Mesenchymal stem cell (in vitro differentiated cells and primary cell): ENCODE measurements around the gene CFAP100.

ENCODE experiments used
- DNase-seq: peaks from one replicate; pipeline ENCODE4 v3.0.0-alpha.2; 2013
- H2AFZ ChIP-seq: one replicate; pipeline ENCODE4 v1.6.1; 2013; ENCODE audit warnings: low read depth, mild to moderate bottlenecking, control low read depth, inconsistent platforms, low read length, moderate library complexity
- H2AK5ac ChIP-seq: 2 replicates; pipeline ENCODE4 v1.6.1; 2013; ENCODE audit warnings: low read length, moderate library complexity, mild to moderate bottlenecking, inconsistent platforms; ENCODE audit not compliant: severe bottlenecking
- H2BK120ac ChIP-seq: one replicate; pipeline ENCODE4 v1.6.1; 2013; ENCODE audit warnings: low read depth, mild to moderate bottlenecking, inconsistent platforms, low read length, moderate library complexity
- H2BK12ac ChIP-seq, 2 experiments: one replicate each; pipeline ENCODE4 v1.6.1; 2013; ENCODE audit warnings: inconsistent platforms in 2 of 2, low read length in 2 of 2, mild to moderate bottlenecking in 2 of 2, moderate library complexity in 2 of 2, control low read depth in 1 of 2
- H2BK15ac ChIP-seq: one replicate; pipeline ENCODE4 v1.6.1; 2013; ENCODE audit warnings: mild to moderate bottlenecking, low read depth, inconsistent platforms; ENCODE audit not compliant: poor library complexity, severe bottlenecking
- H2BK5ac ChIP-seq: 2 replicates; pipeline ENCODE4 v1.6.1; 2013; ENCODE audit warnings: low read depth, mild to moderate bottlenecking, low read length, control low read depth, inconsistent platforms; ENCODE audit not compliant: poor library complexity, severe bottlenecking
- H3K14ac ChIP-seq, 2 experiments: one replicate each; pipeline ENCODE4 v1.6.1; 2013; ENCODE audit warnings: inconsistent platforms in 2 of 2, low read length in 2 of 2, control low read depth in 1 of 2, mild to moderate bottlenecking in 1 of 2, moderate library complexity in 1 of 2
- H3K18ac ChIP-seq, 2 experiments: one replicate each; pipeline ENCODE4 v1.6.1; 2013; ENCODE audit warnings: inconsistent platforms in 2 of 2, low read length in 2 of 2, control low read depth in 1 of 2, low read depth in 1 of 2, mild to moderate bottlenecking in 1 of 2
- H3K23ac ChIP-seq, 2 experiments: one replicate each; pipeline ENCODE4 v1.6.1; 2013; ENCODE audit warnings: inconsistent platforms in 2 of 2, low read length in 2 of 2, mild to moderate bottlenecking in 2 of 2, moderate library complexity in 2 of 2, control low read depth in 1 of 2
- H3K27ac ChIP-seq: 2 replicates; pipeline ENCODE4 v1.5.1; 2013; ENCODE audit warnings: mild to moderate bottlenecking, moderate library complexity, low read length, control low read depth, inconsistent platforms; ENCODE audit not compliant: poor library complexity, severe bottlenecking
- H3K27me3 ChIP-seq, 2 experiments: 2 replicates each; pipeline versions ENCODE4 v1.6.1 to v1.7.0; 2013; ENCODE audit warnings: low read length in 2 of 2, mild to moderate bottlenecking in 2 of 2, moderate library complexity in 2 of 2, control low read depth in 1 of 2, inconsistent platforms in 1 of 2; ENCODE audit not compliant: control insufficient read depth in 1 of 2, insufficient read depth in 1 of 2
- H3K36me3 ChIP-seq, 2 experiments: 2 replicates each; pipeline versions ENCODE4 v1.6.1 to v1.7.0; 2013; ENCODE audit warnings: low read length in 2 of 2, control low read depth in 1 of 2, inconsistent platforms in 1 of 2, low read depth in 1 of 2, mild to moderate bottlenecking in 1 of 2; ENCODE audit not compliant: insufficient read depth in 2 of 2, control insufficient read depth in 1 of 2
- H3K4ac ChIP-seq, 2 experiments: one replicate each; pipeline ENCODE4 v1.6.1; 2013; ENCODE audit warnings: inconsistent platforms in 2 of 2, low read length in 2 of 2, mild to moderate bottlenecking in 2 of 2, moderate library complexity in 2 of 2, control low read depth in 1 of 2, low read depth in 1 of 2
- H3K4me1 ChIP-seq: 2 replicates; pipeline ENCODE4 v1.6.1; 2013; ENCODE audit warnings: low read depth, low read length, control low read depth; ENCODE audit not compliant: control insufficient read depth, insufficient read depth
- H3K4me2 ChIP-seq: 2 replicates; pipeline ENCODE4 v1.6.1; 2013; ENCODE audit warnings: low read length, mild to moderate bottlenecking, inconsistent platforms; ENCODE audit not compliant: poor library complexity, severe bottlenecking
- H3K4me3 ChIP-seq, 2 experiments: 2 replicates each; pipeline versions ENCODE4 v1.5.1 to v1.7.0; 2013; ENCODE audit warnings: low read length in 2 of 2, mild to moderate bottlenecking in 2 of 2, control low read depth in 1 of 2, low read depth in 1 of 2; ENCODE audit not compliant: insufficient read depth in 1 of 2
- H3K79me1 ChIP-seq: replicated peaks from 2 replicates; pipeline ENCODE4 v1.6.1; 2013; ENCODE audit warnings: mild to moderate bottlenecking, control low read depth, low read length, inconsistent platforms; ENCODE audit not compliant: poor library complexity, severe bottlenecking
- H3K9ac ChIP-seq: 2 replicates; pipeline ENCODE4 v1.7.0; 2013; ENCODE audit warnings: mild to moderate bottlenecking, low read length, moderate library complexity
- H3K9me3 ChIP-seq: 2 replicates; pipeline ENCODE4 v1.7.0; 2013; ENCODE audit warnings: mild to moderate bottlenecking, low read length; ENCODE audit not compliant: control insufficient read depth
- H4K8ac ChIP-seq: one replicate; pipeline ENCODE4 v1.6.1; 2013; ENCODE audit warnings: inconsistent platforms, mild to moderate bottlenecking, low read length, moderate library complexity
- H4K91ac ChIP-seq: one replicate; pipeline ENCODE4 v1.6.1; 2013; ENCODE audit warnings: mild to moderate bottlenecking, low read length, inconsistent platforms
- WGBS: methylation state at CpG from one replicate; pipeline ENCODE4 v1.1.7; 2013; ENCODE audit warnings: mixed read lengths; 5-methylcytosine and 5-hydroxymethylcytosine counted together

Gene CFAP100

GRCh38 chr3:126397610-126398422, 3.1 kb downstream of the CFAP100 start:
- H3K23ac ChIP-seq = no peak overlapping the region
- H2AFZ ChIP-seq = no peak overlapping the region
- no peak overlapping the region for H2BK5ac ChIP-seq
- DNase-seq = no peak
- H3K9ac ChIP-seq = no peak overlapping the region
- H3K79me1 ChIP-seq = no peaks in the 10 kb centered on the region
- H3K18ac ChIP-seq = no peak overlapping the region
- peaks cover 9% of the 10 kb centered on the region for H3K4me1 ChIP-seq
- no peak overlapping the region for H3K14ac ChIP-seq
- H3K27ac ChIP-seq = no peak overlapping the region
- H2BK120ac ChIP-seq = no peak overlapping the region
- WGBS = 90% methylated on average over 13 of the region's 13 CpGs
- peaks cover 29 to 55% of the 10 kb centered on the region in 2 experiments for H3K27me3 ChIP-seq
- H2BK15ac ChIP-seq = no peak overlapping the region
- no peak overlapping the region for H3K4me2 ChIP-seq
- H4K91ac ChIP-seq = no peak overlapping the region
- no peaks in the 10 kb centered on the region for H3K36me3 ChIP-seq
- no peak overlapping the region for H2AK5ac ChIP-seq
- H4K8ac ChIP-seq = no peak overlapping the region
- H2BK12ac ChIP-seq = no peak overlapping the region
- H3K9me3 ChIP-seq = no peaks in the 10 kb centered on the region
- H3K4me3 ChIP-seq = peak overlapping the region in 1 of 2 experiments; percentile 4
- no peak overlapping the region for H3K4ac ChIP-seq

GRCh38 chr3:126398423-126399350, 4.0 kb downstream of the CFAP100 start:
- no peaks in the 10 kb centered on the region for H3K36me3 ChIP-seq
- no peak overlapping the region for H2BK5ac ChIP-seq
- DNase-seq = no peak
- no peaks in the 10 kb centered on the region for H3K79me1 ChIP-seq
- no peak overlapping the region for H2BK15ac ChIP-seq
- H3K9ac ChIP-seq = no peak overlapping the region
- no peak overlapping the region for H2BK120ac ChIP-seq
- H3K18ac ChIP-seq = no peak overlapping the region
- H3K27me3 ChIP-seq = peaks cover 20 to 47% of the 10 kb centered on the region in 2 experiments
- H3K9me3 ChIP-seq = no peaks in the 10 kb centered on the region
- no peak overlapping the region for H3K14ac ChIP-seq
- H2AK5ac ChIP-seq = no peak overlapping the region
- H3K4me1 ChIP-seq = peaks cover 10% of the 10 kb centered on the region
- H2AFZ ChIP-seq = no peak overlapping the region
- no peak overlapping the region for H3K4ac ChIP-seq
- H4K8ac ChIP-seq = no peak overlapping the region
- no peak overlapping the region for H3K27ac ChIP-seq
- H3K4me2 ChIP-seq = no peak overlapping the region
- WGBS = 90% methylated on average over 14 of the region's 14 CpGs
- H3K23ac ChIP-seq = no peak overlapping the region
- H2BK12ac ChIP-seq = no peak overlapping the region
- H3K4me3 ChIP-seq = peak overlapping the region in 1 of 2 experiments; percentile 4
- H4K91ac ChIP-seq = no peak overlapping the region

- no peaks in the 10 kb centered on the region for H3K36me3 ChIP-seq
- H3K14ac ChIP-seq = no peak overlapping the region
- H2BK12ac ChIP-seq = no peak overlapping the region
- no peaks in the 10 kb centered on the region for H3K79me1 ChIP-seq
- no peak overlapping the region for H3K9ac ChIP-seq
- no peak overlapping the region for H4K91ac ChIP-seq
- H2BK5ac ChIP-seq = no peak overlapping the region
- H3K9me3 ChIP-seq = no peaks in the 10 kb centered on the region
- no peak overlapping the region for H2AK5ac ChIP-seq
- no peak overlapping the region for H3K4me3 ChIP-seq
- DNase-seq = no peak
- 87% methylated on average over 1 of the region's 1 CpG for WGBS
- H3K27me3 ChIP-seq = peaks cover 13 to 44% of the 10 kb centered on the region in 2 experiments
- H2BK120ac ChIP-seq = no peak overlapping the region
- peaks cover 10% of the 10 kb centered on the region for H3K4me1 ChIP-seq
- no peak overlapping the region for H3K27ac ChIP-seq
- no peak overlapping the region for H4K8ac ChIP-seq
- H3K4ac ChIP-seq = no peak overlapping the region
- no peak overlapping the region for H2BK15ac ChIP-seq
- H3K23ac ChIP-seq = no peak overlapping the region
- H2AFZ ChIP-seq = no peak overlapping the region
- no peak overlapping the region for H3K18ac ChIP-seq
- no peak overlapping the region for H3K4me2 ChIP-seq
Measured at GRCh38 chr3:126399351-126399735, 4.6 kb downstream of the CFAP100 start.

GRCh38 chr3:126399756-126400155, 5.0 kb downstream of the CFAP100 start:
- H4K91ac ChIP-seq = no peak overlapping the region
- H3K4me2 ChIP-seq = no peak overlapping the region
- no peak overlapping the region for H2AFZ ChIP-seq
- no peak overlapping the region for H3K14ac ChIP-seq
- H2BK120ac ChIP-seq = no peak overlapping the region
- no peak overlapping the region for H2BK5ac ChIP-seq
- H4K8ac ChIP-seq = no peak overlapping the region
- H3K79me1 ChIP-seq = no peaks in the 10 kb centered on the region
- H3K27ac ChIP-seq = no peak overlapping the region
- H3K18ac ChIP-seq = no peak overlapping the region
- 92% methylated on average over 3 of the region's 4 CpGs for WGBS
- H3K23ac ChIP-seq = no peak overlapping the region
- no peaks in the 10 kb centered on the region for H3K36me3 ChIP-seq
- H2BK15ac ChIP-seq = no peak overlapping the region
- no peak overlapping the region for H2AK5ac ChIP-seq
- H3K4me3 ChIP-seq = no peak overlapping the region
- peaks cover 10 to 45% of the 10 kb centered on the region in 2 experiments for H3K27me3 ChIP-seq
- no peak overlapping the region for H3K9ac ChIP-seq
- no peak for DNase-seq
- H3K9me3 ChIP-seq = no peaks in the 10 kb centered on the region
- H3K4me1 ChIP-seq = peaks cover 6% of the 10 kb centered on the region
- H3K4ac ChIP-seq = no peak overlapping the region
- H2BK12ac ChIP-seq = no peak overlapping the region
